IMR-90 (cell line): ENCODE measurements around the gene SLC35F3.

Source experiments
- CTCF ChIP-seq: conservative IDR thresholded peaks from 2 replicates; pipeline ENCODE4 v1.5.1; 2012; ENCODE audit warnings: mild to moderate bottlenecking, low read depth, low read length, improper control_type of control experiment
- FOS ChIP-seq: fragments of 150-350 bp; IDR thresholded peaks from 2 replicates; pipeline ENCODE4 v1.6.1; 2016; ENCODE audit warnings: low read depth, low read length
- MXI1 ChIP-seq: IDR thresholded peaks from 2 replicates; pipeline ENCODE4 v1.6.1; 2012; ENCODE audit warnings: low read depth, mild to moderate bottlenecking, low read length, moderate library complexity, borderline replicate concordance
- POLR2A ChIP-seq: IDR thresholded peaks from 2 replicates; pipeline ENCODE4 v1.6.1; 2012; ENCODE audit warnings: mild to moderate bottlenecking, low read depth, low read length
- RAD21 ChIP-seq: IDR thresholded peaks from 2 replicates; pipeline ENCODE4 v1.6.1; 2012; ENCODE audit warnings: low read length, improper control_type of control experiment
- RFX5 ChIP-seq: IDR thresholded peaks from 2 replicates; pipeline ENCODE4 v1.8.0; 2012; ENCODE audit warnings: low read depth, mild to moderate bottlenecking, low read length, moderate library complexity
- SMC3 ChIP-seq: fragments of 150-350 bp; IDR thresholded peaks from 2 replicates; pipeline ENCODE4 v1.6.1; 2016; ENCODE audit warnings: low read depth, mild to moderate bottlenecking, antibody characterized with exemption, low read length, moderate library complexity

GRCh38 chr1:234143681-234144080, 239.2 kb downstream of the SLC35F3 start:
- TF ChIP-seq POLR2A, result no peak
- TF ChIP-seq CTCF, result no peak
- TF ChIP-seq RFX5, result no peak
- TF ChIP-seq MXI1, result no peak
- TF ChIP-seq SMC3, result no peak
- no peak for TF ChIP-seq FOS
- no peak for TF ChIP-seq RAD21
